ENCODE results near the gene GLOD5. TPM values are rescaled to one million over a fixed set of nuclear protein-coding genes. Genes with fewer than 3 reads are reported as not detected.

The GLOD5 gene
- total RNA-seq: not detected

DNA sequence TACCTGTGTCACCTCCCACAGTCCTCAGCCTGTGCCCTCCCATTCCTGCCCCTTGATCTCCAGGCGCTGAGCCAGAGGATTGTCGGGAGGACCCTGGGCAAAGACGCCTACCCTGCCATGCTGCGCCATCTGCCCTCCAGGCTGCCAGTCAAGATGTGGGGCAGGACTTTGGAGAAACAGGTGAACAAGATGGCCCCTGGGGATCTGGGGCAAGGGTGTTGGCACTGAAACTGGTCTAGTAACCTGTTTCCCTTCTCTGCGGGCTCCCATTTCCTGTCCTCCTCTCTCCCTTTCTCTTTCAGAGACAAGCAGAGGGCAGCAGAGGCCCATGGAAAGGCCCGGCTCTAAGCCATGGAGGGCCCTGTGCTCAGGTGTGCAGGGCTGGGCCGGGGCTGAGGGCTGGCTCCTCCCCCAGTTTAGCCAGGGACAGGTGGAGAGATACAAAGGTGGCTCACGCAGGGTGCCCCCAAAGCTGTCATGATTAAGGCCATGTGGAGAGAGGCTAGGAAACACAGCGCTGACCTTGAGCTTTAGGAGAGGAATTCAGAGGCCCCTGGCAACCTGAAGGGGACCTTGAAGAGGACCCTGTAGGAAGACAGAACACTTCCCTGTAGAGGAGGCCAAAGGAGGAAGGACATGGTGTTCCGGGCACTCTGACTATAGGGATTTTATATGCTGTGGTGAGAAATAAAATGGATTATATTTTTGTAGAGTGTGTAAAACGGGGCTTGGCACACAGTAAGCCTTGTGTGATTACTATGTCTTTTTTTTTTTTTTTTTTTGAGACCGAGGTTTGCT lies at the start of gene GLOD5:
Gene GLOD5, plus strand, starts transcription at position 74 of the 798 bp plus-strand sequence. Its CDS starts 44 bp downstream, at position 118.
- ChIA-PET POLR2A (no interaction called here), CTCF (no interaction called here)

DNA sequence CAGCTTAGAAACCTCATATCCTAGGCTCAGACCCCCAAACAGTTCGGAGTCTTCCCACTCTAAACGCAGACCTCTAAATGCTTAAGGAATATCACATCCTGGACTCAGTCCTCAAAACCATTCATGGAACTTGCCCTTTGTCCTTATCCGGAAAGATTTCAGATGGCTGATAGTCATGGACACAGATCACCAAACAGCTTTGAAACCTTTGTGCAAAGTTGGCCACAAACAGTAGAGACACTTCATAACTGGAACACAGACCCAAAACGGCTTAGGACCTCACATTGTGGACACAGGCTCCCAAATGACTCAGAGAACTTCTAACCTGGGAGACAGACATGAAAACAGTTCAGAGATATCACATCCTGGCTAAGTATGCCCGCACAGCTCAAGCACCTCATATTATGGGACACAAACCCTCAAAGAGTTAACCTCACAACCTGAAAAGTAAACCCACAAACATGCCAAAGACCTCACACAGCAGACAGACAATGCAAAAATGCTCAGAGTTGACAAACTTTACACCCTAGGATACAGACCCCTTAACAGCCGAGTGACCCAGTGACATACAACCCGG lies 49.5 kb upstream of the GLOD5 start:
- ChIA-PET CTCF (no interaction called here), POLR2A (no interaction called here)

DNA sequence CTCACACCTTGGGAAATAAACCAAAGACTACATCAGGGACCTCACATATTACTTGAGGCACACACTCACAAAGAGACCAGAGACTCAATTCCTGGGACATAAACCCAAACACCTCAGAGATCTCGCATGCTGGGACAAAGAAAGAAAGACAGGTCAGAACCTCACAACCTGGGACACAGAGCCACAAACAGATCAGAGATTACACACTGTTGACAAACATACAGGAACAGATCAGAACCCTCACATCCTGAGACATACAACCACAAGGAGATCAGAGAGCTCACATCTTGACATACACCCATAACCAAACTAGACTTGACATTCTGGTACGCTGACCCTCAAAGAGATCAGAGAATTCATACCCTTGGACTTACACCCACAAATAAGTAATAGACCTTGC lies 47.7 kb upstream of the GLOD5 start:
- CTCF ChIA-PET: interaction anchor here (1.4 kb wide), 1 partner anchor 22 kb away, joined by 3 read pairs; no protein-coding TSS in a partner anchor

DNA sequence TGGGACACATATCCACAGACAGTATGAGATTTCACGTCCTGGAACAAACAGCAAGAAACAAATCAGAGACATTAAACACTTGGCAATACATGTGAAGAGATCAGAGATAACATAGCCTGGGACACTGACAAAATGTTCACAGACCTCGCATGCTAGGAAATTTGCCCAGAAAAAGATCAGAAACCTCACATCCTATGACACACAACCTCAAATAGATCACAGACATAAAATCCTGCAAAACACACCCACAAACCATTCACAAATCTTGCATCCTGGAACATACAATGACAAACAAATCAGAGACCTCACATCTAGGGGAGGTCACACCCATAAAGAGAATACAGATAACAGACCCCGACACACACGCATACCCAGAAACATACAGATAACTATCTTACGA lies 47.0 kb upstream of the GLOD5 start:
- ChIA-PET CTCF (no interaction called here), POLR2A (interaction anchor here (0.5 to 1.5 kb wide), 3 partner anchors 12 to 23 kb away, joined by 3 read pairs; no protein-coding TSS in a partner anchor)

More for the DNA sequence above, 47.7 kb upstream of the GLOD5 start:
- POLR2A ChIA-PET: interaction anchor here (0.5 to 1.5 kb wide), 6 partner anchors 12 to 224 kb away, joined by 3 read pairs; partner anchors contain the start of gene WAS

DNA sequence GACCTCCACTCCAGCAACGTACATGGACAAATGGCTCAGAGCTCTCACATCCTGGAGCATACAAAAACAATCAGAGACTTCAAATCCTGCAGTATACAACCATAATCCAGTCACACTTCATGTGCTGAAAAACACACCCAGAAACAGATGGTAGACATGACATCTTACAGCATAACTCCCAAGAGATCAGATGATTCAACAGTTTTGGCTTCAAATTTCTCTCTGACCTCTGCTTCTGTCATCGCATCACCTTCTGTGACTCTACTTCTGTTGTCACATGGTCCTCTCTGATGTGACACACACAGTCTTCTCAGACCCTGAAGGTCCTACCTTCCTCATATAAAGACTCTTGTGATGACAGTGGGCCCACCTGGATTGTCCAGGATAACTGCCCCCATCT lies 46.5 kb upstream of the GLOD5 start:
- ChIA-PET CTCF (no interaction called here), POLR2A (interaction anchor here (1.5 kb wide), 1 partner anchor 22 kb away, joined by 3 read pairs; no protein-coding TSS in a partner anchor)

DNA sequence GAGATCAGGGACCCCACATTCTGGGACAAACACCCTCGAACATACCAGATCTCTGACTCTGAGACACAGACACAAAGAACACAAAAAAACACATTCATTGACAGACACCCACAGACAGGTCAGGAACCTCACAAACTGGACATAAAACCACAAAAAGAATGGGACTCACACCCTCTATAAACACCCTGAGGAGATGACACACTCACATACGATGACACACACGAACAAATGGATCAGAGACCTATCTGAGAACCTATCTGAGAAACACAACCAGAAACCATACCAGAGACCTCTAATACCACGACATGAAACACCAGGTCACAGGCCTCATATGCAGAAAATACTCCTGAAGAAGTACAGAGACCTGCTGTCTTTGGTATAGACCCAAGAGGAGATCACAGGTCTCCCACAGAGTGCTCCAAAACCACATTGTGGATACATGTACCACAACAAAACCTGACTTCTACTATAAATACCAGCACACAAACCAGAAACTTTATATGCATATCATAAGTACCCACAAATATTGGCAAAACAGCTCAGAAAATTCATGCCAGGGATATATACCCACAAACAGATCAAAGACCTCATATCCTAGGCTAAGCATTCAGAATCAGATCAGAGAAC lies 45.6 kb upstream of the GLOD5 start:
- POLR2A ChIA-PET: no interaction called here
- CTCF ChIA-PET: no interaction called here

DNA sequence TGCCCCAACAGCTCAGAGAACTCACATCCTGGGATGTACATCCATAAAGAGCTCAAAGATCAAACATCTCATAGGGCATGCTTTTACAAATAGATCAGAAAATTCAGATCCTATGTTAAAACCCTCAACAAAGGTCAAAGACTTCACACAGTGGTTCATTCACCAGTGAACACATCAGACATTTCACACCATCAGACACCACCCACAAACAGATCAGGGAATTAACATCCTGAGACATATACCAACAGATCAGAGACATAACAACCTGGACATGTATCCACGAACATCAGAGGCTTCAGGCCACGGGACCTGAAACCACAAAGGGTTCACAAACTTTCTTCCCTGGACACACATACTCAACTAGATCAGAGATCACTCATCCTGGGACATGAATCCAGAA lies 41.6 kb upstream of the GLOD5 start:
- POLR2A ChIA-PET: no interaction called here
- CTCF ChIA-PET: no interaction called here

DNA sequence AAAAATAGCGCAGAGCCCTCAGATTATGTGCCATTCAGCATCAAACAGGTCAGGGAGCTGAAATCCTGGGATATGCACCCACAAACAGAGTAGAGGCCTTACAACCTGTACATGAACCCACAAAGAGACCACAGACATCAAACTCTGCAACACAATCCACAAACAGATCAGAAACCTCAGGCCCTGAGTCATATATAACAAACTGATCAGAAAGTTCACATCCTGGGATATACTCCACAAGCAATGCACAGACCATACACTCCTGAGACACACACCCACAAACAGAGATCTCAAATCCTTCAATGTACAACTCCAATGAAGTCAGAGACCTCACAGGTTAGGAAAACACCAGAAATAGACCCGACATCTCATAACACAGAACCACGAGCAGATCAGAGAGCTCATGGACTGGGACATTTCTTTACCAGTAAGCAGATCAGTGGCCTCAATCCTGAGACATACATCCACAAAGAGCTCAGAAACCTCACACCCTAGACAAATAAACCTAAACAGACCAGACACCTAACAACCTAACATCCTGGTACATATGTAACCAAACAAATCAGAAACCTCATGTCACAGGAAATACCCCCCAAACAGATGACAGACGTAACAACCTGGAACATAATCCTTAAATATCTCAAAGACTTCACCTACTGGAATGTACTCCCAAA lies 40.8 kb upstream of the GLOD5 start:
- CTCF ChIA-PET: no interaction called here
- POLR2A ChIA-PET: interaction anchor here (0.7 kb wide), 1 partner anchor 45 kb away, joined by 3 read pairs; no protein-coding TSS in a partner anchor

DNA sequence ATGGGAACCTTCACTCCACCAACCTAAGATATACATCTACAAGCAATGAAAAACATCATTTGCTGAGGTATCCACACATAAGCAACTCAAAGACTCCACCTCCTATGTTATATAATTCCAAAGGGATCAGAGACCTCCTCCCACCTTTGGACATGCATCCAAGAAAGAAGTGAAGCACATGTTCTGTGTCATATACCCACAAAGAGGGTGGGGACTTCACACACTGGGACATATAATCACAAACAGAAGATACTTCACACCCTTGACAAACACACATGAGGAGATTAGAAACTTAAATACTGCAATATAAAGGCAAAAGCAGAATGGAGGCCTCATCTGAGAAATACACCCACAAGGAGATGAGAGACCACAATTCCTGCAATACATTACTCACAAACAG lies 39.6 kb upstream of the GLOD5 start:
- POLR2A ChIA-PET: no interaction called here
- CTCF ChIA-PET: no interaction called here

DNA sequence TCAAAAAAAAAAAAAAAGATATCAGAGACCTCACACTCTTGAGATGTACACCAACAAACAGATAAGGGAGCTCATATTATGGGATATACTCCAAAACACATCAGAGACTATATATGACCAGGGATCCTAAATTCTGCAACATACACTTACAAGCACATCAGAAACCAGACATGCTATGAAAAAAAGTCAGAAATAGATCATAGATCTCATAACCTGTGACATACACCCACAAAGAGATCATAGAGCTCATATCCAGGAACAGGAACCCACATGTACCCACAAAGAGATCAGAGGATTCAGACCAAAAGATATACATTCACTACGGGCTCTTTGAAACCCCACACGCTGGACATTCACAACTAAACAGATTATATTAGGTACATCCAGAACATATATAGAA lies 35.0 kb upstream of the GLOD5 start:
- ChIA-PET POLR2A (interaction anchor here (0.6 kb wide), 1 partner anchor 12 kb away, joined by 3 read pairs; no protein-coding TSS in a partner anchor), CTCF (no interaction called here)

DNA sequence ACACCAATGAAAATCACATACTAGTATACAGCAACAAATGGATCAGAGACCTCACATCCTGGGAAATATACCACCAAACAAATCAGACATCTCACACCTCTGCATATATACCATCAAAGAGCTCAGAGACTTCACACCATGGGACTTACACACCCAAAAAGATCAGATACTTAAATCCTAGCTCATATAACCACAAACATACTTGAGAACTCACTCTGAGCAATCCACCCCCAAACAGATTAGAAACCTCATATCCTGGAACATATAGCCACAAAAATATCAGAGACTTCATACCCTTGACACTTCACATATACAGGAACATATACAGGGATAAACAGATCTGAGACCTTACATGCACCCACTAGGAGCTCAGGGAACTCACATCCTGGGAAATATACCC lies 32.9 kb upstream of the GLOD5 start:
- POLR2A ChIA-PET: interaction anchor here (0.7 kb wide), 1 partner anchor 15 kb away, joined by 3 read pairs; no protein-coding TSS in a partner anchor

DNA sequence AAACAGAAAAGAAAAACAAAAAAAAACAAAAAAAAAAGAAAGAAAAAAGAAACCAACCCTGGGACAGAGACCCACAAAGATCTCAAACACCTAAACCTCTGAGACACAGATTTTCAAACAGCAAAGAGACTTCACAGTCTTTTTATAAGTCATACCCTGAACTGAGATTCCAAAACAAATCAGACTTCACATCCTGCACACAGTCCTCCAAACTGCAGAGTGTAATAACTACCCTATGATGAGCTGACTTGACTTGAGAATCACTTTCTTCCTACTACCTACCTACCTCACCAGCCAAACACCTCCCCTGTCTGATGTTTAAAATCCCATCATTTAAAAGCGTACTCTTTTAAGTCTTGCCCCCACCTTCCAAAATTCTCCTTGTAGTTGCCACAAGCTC lies 25.2 kb upstream of the GLOD5 start:
- POLR2A ChIA-PET: interaction anchor here (0.9 to 2.4 kb wide), 3 partner anchors 40 to 60 kb away, joined by 3 to 6 read pairs (median 4); partner anchors contain the start of genes SUV39H1 and WAS
- CTCF ChIA-PET: interaction anchor here (0.6 to 1.1 kb wide), 2 partner anchors 23 to 52 kb away, joined by 3 read pairs; no protein-coding TSS in a partner anchor

More for the DNA sequence above, 32.9 kb upstream of the GLOD5 start:
- CTCF ChIA-PET: no interaction called here

DNA sequence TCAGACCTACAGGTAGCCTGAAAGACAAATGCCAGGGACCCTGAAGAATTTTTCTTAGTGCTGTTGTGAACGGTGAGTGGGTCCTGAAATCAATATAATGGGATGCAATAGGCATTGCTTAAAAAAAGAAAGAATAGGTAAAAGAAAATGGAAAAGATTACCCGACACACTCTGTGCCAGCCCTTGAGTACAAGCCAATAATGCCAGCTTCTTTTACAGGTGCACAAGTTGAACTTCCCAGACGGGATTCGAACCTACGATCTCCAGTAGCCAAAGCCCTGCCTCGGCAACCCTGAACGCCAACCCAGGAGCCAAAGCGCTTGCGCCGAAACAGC lies 24.7 kb upstream of the GLOD5 start:
- ChIA-PET CTCF (interaction anchor here (1.1 kb wide), 1 partner anchor 24 kb away, joined by 3 read pairs; no protein-coding TSS in a partner anchor), POLR2A (interaction anchor here (0.6 to 2.4 kb wide), 6 partner anchors 23 to 197 kb away, joined by 3 to 6 read pairs (median 4); partner anchors contain the start of genes HDAC6, SUV39H1 and WAS)

DNA sequence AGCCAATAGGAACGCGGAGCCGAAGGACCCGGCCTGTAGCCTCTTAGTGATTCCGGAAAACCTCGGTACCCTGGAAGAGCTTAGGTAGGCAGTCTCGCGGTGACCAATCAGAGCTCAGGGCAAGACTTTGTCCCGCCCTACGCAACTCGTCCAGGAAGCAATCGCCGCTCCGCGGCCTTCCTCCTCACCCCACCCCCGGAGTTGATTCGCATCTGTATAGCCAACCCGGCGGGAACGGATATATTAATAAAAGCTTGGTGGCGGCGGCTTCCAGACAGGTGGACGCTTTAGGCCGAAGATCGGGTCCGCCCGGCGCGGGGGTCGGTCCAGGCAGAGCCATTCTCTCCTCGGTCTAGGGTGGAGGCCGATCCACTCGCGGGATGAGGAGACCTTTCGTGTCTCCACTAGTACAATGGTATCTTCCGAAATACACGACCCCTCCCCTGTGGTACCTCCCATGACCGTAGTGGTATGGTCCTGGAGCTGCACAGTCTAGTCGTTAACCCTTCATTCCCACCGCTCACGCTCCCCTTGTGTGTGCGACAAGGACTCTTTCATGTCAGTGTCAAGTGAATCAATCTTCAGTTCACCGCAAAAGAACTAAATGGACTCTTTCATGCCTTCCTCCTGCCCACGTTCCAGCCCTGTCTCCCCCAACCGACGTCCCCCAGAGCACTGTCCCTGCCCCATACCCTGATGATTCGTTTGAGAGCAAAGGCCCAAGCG lies 24.2 kb upstream of the GLOD5 start:
- CTCF ChIA-PET: no interaction called here
- POLR2A ChIA-PET: interaction anchor here (0.6 to 2.4 kb wide), 6 partner anchors 23 to 196 kb away, joined by 3 to 6 read pairs (median 4); partner anchors contain the start of genes HDAC6, SUV39H1 and WAS

DNA sequence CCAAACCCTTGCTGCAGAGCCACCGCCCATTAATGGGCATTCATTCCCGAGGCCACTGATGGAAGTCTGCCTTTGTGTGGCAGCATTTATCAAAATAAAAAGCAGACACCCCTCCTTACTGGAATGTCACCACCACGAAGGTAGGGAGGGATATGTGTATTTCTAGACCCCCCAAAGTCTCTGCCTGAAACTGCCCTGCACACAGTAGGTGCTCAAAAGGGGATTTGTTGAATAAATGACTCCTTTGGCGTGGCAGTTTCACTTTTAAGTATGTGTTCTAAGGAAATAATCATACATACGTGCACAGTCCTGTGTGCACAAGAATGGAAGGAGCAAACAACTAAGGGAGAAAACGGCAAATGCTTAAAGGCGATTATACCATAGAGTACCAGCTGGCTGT lies 23.6 kb upstream of the GLOD5 start:
- ChIA-PET POLR2A (interaction anchor here (1.1 to 2.4 kb wide), 4 partner anchors 24 to 64 kb away, joined by 3 to 6 read pairs (median 4); partner anchors contain the start of genes HDAC6 and WAS), CTCF (no interaction called here)

DNA sequence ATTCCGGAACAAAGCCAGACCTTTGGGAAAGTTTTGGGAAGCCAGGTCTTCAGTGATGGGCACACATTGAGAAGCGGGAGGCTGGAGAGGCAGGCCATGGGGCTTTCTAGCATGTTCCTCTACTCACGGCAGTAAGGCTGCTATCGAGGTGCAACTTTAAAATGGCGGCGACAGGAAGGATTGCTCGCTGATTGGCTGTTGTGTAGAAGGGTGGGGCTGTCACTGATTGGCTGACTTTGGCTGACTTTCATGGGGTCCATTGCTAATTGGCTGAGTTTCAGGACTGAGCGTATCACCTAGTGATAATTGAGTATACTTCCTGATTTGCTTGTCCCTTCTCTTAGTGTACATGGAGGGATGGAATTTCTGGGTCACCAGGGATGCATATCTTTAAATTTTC lies 19.7 kb upstream of the GLOD5 start:
- CTCF ChIA-PET: no interaction called here

DNA sequence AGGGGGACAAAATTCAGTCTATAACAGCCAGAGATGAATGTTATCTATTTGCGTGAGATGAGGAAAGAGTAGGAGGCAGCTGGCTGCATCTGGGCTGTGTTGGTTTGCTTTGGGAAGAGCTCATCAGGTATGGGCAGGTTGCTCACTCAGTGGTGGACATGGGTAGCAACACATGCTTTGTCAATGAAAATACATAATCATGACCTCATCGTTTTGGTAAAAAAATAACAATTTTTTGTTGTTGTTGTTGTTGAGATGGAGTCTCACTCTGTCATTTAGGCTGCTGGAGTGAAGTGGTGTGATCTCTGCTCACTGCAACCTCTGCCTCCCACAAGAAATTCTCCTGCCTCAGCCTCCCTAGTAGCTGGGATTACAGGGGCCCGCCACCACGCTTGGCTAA lies 16.3 kb upstream of the GLOD5 start:
- CTCF ChIA-PET: no interaction called here
- POLR2A ChIA-PET: no interaction called here

More for the DNA sequence above, 19.7 kb upstream of the GLOD5 start:
- POLR2A ChIA-PET: interaction anchor here (0.6 kb wide), 1 partner anchor 214 kb away, joined by 3 read pairs; no protein-coding TSS in a partner anchor

DNA sequence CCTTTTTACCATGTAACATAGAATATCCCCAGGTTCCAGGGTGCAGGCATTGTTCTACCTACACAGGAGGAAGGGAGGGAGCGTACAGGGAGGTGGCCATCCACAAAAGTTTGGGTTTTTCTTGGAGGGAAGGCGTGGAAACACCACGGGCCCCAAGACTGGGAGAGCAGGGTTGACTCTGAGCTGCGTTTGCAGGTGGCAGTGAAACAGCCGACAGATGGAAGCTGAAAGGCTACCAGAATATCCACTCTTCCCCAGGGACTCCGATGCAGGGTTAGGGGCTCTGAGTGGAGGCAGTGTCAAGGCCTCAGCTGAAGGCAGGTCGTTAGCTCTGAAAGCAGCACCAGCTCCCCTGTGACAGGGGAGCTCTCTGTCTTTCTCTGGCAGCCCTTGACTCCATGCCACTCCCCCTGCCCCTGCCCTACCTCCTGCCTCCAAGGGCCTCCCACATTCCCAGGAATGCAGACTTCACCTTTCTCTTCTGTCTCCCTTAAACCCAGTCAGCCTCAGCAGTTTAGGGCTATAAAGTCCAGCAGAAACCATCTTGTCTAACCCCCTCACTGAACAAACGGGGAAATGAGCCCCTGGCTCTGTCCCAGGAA lies 14.0 kb upstream of the GLOD5 start:
- ChIA-PET POLR2A (no interaction called here), CTCF (no interaction called here)

DNA sequence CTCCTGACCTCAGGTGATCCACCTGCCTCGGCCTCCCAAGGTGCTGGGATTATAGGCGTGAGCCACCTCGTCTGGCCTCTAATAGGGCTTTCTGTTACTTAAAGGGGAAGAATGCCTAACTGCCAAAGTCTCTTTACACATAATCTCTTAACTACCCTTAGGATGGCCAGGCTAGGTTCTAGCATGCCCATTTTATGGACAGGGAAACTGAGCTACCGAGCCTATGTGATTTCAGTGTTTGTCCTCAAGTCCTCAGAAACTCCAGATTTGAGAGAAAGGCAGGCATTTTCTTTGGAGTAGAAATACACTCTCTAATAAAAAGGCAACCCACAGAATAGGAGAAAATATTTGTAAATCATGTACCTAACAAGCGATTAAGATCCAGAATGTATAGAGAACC lies 12.4 kb upstream of the GLOD5 start:
- CTCF ChIA-PET: no interaction called here
- POLR2A ChIA-PET: no interaction called here
